Measurements from ENCODE around the gene CXCL5.
"Not testable (repeated sequence)": the region's sequence is repeated elsewhere in the genome, so short reads cannot be mapped to it uniquely, and the experiment has no call there.

Gene CXCL5

GRCh38 chr4:73976217-73976616 is 22.3 kb downstream of the CXCL5 start:
- no peaks in the 10 kb centered on the region for H3K4me1 ChIP-seq (ENCODE audit: insufficient read depth, insufficient read length)
- DNase-seq (ENCODE audit: low read depth, low spot score), result no peak
- no peaks in the 10 kb centered on the region for H3K36me3 ChIP-seq (ENCODE audit: insufficient read depth, insufficient read length, low read length)
- no peak overlapping the region for H3K4me3 ChIP-seq (ENCODE audit: insufficient read length, low read depth)
- H3K27me3 ChIP-seq (ENCODE audit: insufficient read depth, insufficient read length), result no peaks in the 10 kb centered on the region
- H3K9me3 ChIP-seq (ENCODE audit: insufficient read depth, low read length), result no peaks in the 10 kb centered on the region
- TF ChIP-seq SUZ12 (IDR thresholded peaks at IDR 0.05; ENCODE audit: extremely low read depth, insufficient read depth, insufficient read length), result no peak
- no peak for TF ChIP-seq YY1 (IDR thresholded peaks at IDR 0.05; ENCODE audit: insufficient read depth, insufficient read length)
- TF ChIP-seq ZNF274 (IDR thresholded peaks at IDR 0.05; ENCODE audit: low read depth, low read length), result no peak
- no peak overlapping the region for H3K9ac ChIP-seq (ENCODE audit: insufficient read length, low read depth)

DNA sequence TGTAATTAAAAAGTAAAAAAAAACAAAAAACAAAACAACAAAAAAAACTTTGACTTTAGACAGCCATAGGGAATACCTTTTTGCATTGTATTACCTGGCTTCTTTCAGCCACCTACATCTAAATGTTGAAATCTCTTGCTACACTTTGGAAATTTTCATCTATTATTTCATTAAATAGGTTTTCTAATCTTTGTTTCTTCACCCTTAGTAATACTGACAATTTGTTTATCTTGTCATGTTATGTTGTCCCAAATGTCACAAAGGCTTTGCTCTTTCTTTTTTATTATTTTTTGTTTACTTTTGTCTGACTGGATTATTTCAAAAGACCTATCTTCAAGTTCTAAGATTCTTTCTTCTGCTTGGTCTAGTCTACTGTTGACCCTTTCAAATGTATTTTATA is 24.1 kb downstream of the CXCL5 start:
- Histone ChIP-seq H3K4me3 (ENCODE audit: insufficient read length, low read depth) (no peak overlapping the region), H3K27me3 (ENCODE audit: insufficient read depth, insufficient read length) (no peaks in the 10 kb centered on the region), H3K4me1 (ENCODE audit: insufficient read depth, insufficient read length) (no peaks in the 10 kb centered on the region), H3K9ac (ENCODE audit: insufficient read length, low read depth) (no peak overlapping the region), H3K36me3 (ENCODE audit: insufficient read depth, insufficient read length, low read length) (no peaks in the 10 kb centered on the region), H3K9me3 (ENCODE audit: insufficient read depth, low read length) (no peaks in the 10 kb centered on the region)
- DNase-seq (ENCODE audit: low read depth, low spot score), result no peak
- no peak for TF ChIP-seq ZNF274 (IDR thresholded peaks at IDR 0.05; ENCODE audit: low read depth, low read length)
- no peak for TF ChIP-seq SUZ12 (IDR thresholded peaks at IDR 0.05; ENCODE audit: extremely low read depth, insufficient read depth, insufficient read length)
- no peak for TF ChIP-seq YY1 (IDR thresholded peaks at IDR 0.05; ENCODE audit: insufficient read depth, insufficient read length)

GRCh38 chr4:73970945-73971344 is 27.5 kb downstream of the CXCL5 start:
- Histone ChIP-seq H3K4me1 (ENCODE audit: insufficient read depth, insufficient read length) (no peaks in the 10 kb centered on the region), H3K4me3 (ENCODE audit: insufficient read length, low read depth) (no peak overlapping the region), H3K9ac (ENCODE audit: insufficient read length, low read depth) (no peak overlapping the region), H3K9me3 (ENCODE audit: insufficient read depth, low read length) (no peaks in the 10 kb centered on the region), H3K27me3 (ENCODE audit: insufficient read depth, insufficient read length) (no peaks in the 10 kb centered on the region), H3K36me3 (ENCODE audit: insufficient read depth, insufficient read length, low read length) (no peaks in the 10 kb centered on the region)
- no peak for DNase-seq (ENCODE audit: low read depth, low spot score)
- no peak for TF ChIP-seq SUZ12 (IDR thresholded peaks at IDR 0.05; ENCODE audit: extremely low read depth, insufficient read depth, insufficient read length)
- TF ChIP-seq YY1 (IDR thresholded peaks at IDR 0.05; ENCODE audit: insufficient read depth, insufficient read length), result no peak
- no peak for TF ChIP-seq ZNF274 (IDR thresholded peaks at IDR 0.05; ENCODE audit: low read depth, low read length)

DNA sequence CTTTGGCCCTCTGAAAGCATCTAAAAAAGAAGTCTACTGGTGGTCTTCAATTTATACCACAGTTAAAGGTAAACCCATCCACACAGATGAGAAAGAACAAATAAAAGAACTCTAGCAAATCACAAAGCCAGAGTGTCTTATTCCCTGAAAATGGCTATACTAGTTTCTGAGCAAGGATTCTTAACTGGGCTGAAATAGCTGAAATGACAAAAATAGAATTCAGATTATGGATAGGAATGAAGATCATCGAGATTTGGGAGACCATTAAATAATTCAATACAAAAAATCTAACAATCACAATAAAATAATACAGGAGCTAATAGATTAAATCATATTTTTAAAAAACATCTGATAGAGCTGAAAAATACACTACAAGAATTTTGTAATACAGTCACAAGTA is 28.5 kb downstream of the CXCL5 start:
- H3K9me3 ChIP-seq (ENCODE audit: insufficient read depth, low read length), result no peaks in the 10 kb centered on the region
- no peak overlapping the region for H3K4me3 ChIP-seq (ENCODE audit: insufficient read length, low read depth)
- H3K9ac ChIP-seq (ENCODE audit: insufficient read length, low read depth), result no peak overlapping the region
- DNase-seq (ENCODE audit: low read depth, low spot score), result no peak
- H3K27me3 ChIP-seq (ENCODE audit: insufficient read depth, insufficient read length), result no peaks in the 10 kb centered on the region
- no peak for TF ChIP-seq ZNF274 (IDR thresholded peaks at IDR 0.05; ENCODE audit: low read depth, low read length)
- no peak for TF ChIP-seq YY1 (IDR thresholded peaks at IDR 0.05; ENCODE audit: insufficient read depth, insufficient read length)
- TF ChIP-seq SUZ12 (IDR thresholded peaks at IDR 0.05; ENCODE audit: extremely low read depth, insufficient read depth, insufficient read length), result no peak
- no peaks in the 10 kb centered on the region for H3K4me1 ChIP-seq (ENCODE audit: insufficient read depth, insufficient read length)
- H3K36me3 ChIP-seq (ENCODE audit: insufficient read depth, insufficient read length, low read length), result no peaks in the 10 kb centered on the region

GRCh38 chr4:73967866-73968265 is 30.6 kb downstream of the CXCL5 start:
- Histone ChIP-seq H3K4me3 (ENCODE audit: insufficient read length, low read depth) (no peak overlapping the region), H3K4me1 (ENCODE audit: insufficient read depth, insufficient read length) (no peaks in the 10 kb centered on the region), H3K36me3 (ENCODE audit: insufficient read depth, insufficient read length, low read length) (no peaks in the 10 kb centered on the region), H3K27me3 (ENCODE audit: insufficient read depth, insufficient read length) (no peaks in the 10 kb centered on the region), H3K9ac (ENCODE audit: insufficient read length, low read depth) (no peak overlapping the region), H3K9me3 (ENCODE audit: insufficient read depth, low read length) (no peaks in the 10 kb centered on the region)
- no peak for DNase-seq (ENCODE audit: low read depth, low spot score)
- TF ChIP-seq SUZ12 (IDR thresholded peaks at IDR 0.05; ENCODE audit: extremely low read depth, insufficient read depth, insufficient read length), result no peak
- no peak for TF ChIP-seq YY1 (IDR thresholded peaks at IDR 0.05; ENCODE audit: insufficient read depth, insufficient read length)
- no peak for TF ChIP-seq ZNF274 (IDR thresholded peaks at IDR 0.05; ENCODE audit: low read depth, low read length)

DNA sequence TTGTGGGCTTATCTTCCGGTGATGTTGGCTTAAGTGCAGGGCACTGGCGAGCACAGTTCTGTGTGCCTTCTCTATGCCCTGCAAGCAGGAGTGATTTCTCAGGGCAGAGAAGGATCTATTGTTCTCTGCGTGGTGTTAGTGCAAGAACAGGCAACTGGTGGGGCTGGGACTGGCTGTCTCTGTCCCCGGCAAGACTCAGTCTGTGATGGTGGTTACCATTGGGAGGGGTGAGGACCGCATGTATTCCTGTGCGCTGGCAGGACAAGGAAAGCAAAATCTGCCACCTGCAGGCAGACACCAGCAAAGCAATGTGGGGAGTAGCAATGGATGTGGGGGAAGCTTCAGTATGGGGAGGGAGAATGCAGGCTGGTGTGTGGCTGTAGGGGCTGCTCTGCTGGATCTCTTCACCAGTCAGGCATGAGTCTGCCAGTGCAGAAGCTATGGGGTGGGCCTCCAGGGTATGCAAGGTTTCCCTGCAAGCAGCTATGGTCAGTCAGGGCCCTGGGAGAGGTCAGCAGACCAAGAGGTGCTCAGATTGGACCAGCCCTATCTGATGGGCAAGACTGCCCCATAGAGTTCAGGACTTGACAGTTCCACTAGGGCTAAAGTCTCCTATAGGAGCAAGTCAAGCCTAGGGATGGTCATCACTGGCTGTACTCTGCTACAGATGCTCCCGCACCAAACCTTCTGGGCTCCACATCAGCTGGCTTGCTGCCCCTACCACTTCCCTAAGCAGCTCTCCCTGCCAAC is 33.4 kb downstream of the CXCL5 start:
- no peaks in the 10 kb centered on the region for H3K27me3 ChIP-seq (ENCODE audit: insufficient read depth, insufficient read length)
- TF ChIP-seq SUZ12 (IDR thresholded peaks at IDR 0.05; ENCODE audit: extremely low read depth, insufficient read depth, insufficient read length) (no peak), YY1 (IDR thresholded peaks at IDR 0.05; ENCODE audit: insufficient read depth, insufficient read length) (no peak), ZNF274 (IDR thresholded peaks at IDR 0.05; ENCODE audit: low read depth, low read length) (no peak)
- H3K36me3 ChIP-seq (ENCODE audit: insufficient read depth, insufficient read length, low read length), result no peaks in the 10 kb centered on the region
- no peak for DNase-seq (ENCODE audit: low read depth, low spot score)
- no peak overlapping the region for H3K4me3 ChIP-seq (ENCODE audit: insufficient read length, low read depth)
- peaks cover 14% of the 10 kb centered on the region; the same call in 1 of the 2 replicates for H3K9me3 ChIP-seq (ENCODE audit: insufficient read depth, low read length)
- H3K9ac ChIP-seq (ENCODE audit: insufficient read length, low read depth), result no peak overlapping the region
- no peaks in the 10 kb centered on the region for H3K4me1 ChIP-seq (ENCODE audit: insufficient read depth, insufficient read length)

DNA sequence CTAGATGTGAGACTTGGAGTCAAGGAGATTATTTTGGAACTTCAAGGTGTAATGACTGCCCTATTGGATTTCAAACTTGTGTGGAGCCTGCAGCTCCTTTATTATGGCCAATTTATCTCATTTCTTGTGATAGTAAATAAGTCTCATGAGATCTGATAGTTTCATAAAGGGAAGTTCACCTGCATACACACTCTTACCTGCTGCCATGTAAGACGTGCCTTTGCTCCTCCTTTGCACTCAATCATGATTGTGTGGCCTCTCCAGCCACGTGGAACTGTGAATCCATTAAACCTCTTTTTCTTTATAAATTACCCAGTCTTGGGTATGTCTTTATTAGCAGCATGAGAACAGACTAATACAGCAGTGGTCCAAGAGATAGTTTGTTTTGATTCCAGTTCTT is 35.8 kb downstream of the CXCL5 start:
- no peak for TF ChIP-seq YY1 (IDR thresholded peaks at IDR 0.05; ENCODE audit: insufficient read depth, insufficient read length)
- TF ChIP-seq ZNF274 (IDR thresholded peaks at IDR 0.05; ENCODE audit: low read depth, low read length), result no peak
- TF ChIP-seq SUZ12 (IDR thresholded peaks at IDR 0.05; ENCODE audit: extremely low read depth, insufficient read depth, insufficient read length), result no peak
- H3K27me3 ChIP-seq (ENCODE audit: insufficient read depth, insufficient read length), result no peaks in the 10 kb centered on the region
- no peaks in the 10 kb centered on the region for H3K36me3 ChIP-seq (ENCODE audit: insufficient read depth, insufficient read length, low read length)
- no peak for DNase-seq (ENCODE audit: low read depth, low spot score)
- no peaks in the 10 kb centered on the region for H3K4me1 ChIP-seq (ENCODE audit: insufficient read depth, insufficient read length)
- peaks cover 14% of the 10 kb centered on the region; the same call in 1 of the 2 replicates for H3K9me3 ChIP-seq (ENCODE audit: insufficient read depth, low read length)
- no peak overlapping the region for H3K4me3 ChIP-seq (ENCODE audit: insufficient read length, low read depth)
- H3K9ac ChIP-seq (ENCODE audit: insufficient read length, low read depth), result no peak overlapping the region

DNA sequence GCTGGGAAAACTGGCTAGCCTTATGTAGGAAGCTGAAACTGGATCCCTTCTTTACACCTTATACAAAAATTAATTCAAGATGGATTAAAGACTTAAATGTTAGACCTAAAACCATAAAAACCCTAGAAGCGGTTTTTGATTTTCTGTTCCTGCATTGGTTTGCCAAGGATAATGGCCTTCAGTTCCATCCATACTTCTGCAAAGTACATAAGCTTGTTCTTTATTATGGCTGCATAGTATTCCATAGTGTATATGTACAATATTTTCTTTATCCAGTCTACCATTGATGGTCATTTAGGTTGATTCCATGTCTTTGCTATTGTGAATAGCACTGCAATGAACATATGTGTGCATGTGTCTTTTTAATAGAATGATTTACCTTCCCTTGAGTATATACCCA is 39.4 kb downstream of the CXCL5 start:
- H3K4me3 ChIP-seq (ENCODE audit: insufficient read length, low read depth); H3K9ac ChIP-seq (ENCODE audit: insufficient read length, low read depth); H3K36me3 ChIP-seq (ENCODE audit: insufficient read depth, insufficient read length, low read length); H3K27me3 ChIP-seq (ENCODE audit: insufficient read depth, insufficient read length); DNase-seq (ENCODE audit: low read depth, low spot score); H3K4me1 ChIP-seq (ENCODE audit: insufficient read depth, insufficient read length): not testable (repeated sequence)
- peaks cover 20% of the 10 kb centered on the region; the same call in 1 of the 2 replicates for H3K9me3 ChIP-seq (ENCODE audit: insufficient read depth, low read length)

Measured in NT2/D1 (cell line).